Caki2 (cell line): ENCODE results near the gene SLC2A11. TPM values are rescaled to one million over a fixed set of nuclear protein-coding genes. Genes with fewer than 3 reads are reported as not detected.

ENCODE experiments used
- DNase-seq: peaks from one replicate; pipeline ENCODE4 v3.0.0-alpha.2; 2015; ENCODE audit warnings: low read depth
- in situ Hi-C: cut with HindIII; loops from 2 replicates; pipeline ENCODE4 v1.10.0; 2016; ENCODE audit warnings: low sequenced_read_pairs, low pct_unique_long_range_greater_than_20kb, mixed read lengths
- total RNA-seq: library from RNA; depleted of rRNA; stranded (reverse); fragments of >200 nt; shearing (Covaris generic); gene quantifications from 2 replicates; pipeline ENCODE4 v1.2.3, GENCODE V29; 2014; ENCODE audit warnings: low replicate concordance

The SLC2A11 gene
- total RNA-seq, 1 experiment from 2014 or later, result 20.2 TPM

DNA sequence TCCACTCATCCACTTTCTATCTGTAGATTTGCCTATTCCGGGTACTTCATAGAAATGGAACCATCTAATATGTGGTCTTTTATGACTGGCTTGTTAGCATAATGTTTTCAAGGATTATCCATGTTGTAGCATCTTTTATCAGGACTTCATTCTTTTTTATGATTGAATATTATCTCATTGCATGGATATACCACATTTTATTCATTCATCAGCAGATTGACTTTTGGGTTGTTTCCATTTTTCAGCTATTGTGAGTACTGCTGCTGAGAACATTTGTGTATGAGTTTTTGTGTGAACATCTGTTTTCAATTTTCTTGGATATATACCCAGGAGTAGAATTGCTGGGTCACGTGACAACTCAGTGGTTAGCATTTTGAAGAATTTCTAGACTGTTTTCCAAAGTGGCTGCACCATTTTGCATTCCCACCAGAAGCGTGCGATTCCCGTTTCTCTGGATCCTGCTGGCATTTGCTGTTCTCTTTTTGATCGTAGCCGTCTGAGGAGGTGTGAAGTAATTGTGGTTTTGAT lies 27.8 kb upstream of the SLC2A11 start:
- DNase-seq, result no peak
- in situ Hi-C loops, result no loop called here

DNA sequence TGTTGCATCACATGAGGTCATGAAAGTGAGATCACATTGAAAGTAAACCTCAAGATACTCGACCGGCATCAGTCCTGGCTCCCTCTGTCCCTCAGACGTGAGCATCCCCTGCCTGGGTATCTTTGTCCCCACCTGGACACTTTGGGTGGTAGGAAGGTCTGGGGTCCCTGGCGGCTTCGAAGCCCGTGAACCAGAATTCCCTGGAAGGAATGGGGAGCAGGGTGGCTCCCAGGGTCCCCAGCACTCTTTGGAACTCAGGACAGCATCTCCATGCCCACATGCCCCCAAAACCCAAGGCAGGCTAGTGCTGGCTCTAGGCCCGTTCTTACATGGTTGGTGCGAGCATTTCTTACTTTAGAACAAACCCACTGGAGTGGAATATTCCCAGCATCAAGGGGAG lies 26.4 kb upstream of the SLC2A11 start:
- DNase-seq, result no peak
- in situ Hi-C loops, result no loop called here

DNA sequence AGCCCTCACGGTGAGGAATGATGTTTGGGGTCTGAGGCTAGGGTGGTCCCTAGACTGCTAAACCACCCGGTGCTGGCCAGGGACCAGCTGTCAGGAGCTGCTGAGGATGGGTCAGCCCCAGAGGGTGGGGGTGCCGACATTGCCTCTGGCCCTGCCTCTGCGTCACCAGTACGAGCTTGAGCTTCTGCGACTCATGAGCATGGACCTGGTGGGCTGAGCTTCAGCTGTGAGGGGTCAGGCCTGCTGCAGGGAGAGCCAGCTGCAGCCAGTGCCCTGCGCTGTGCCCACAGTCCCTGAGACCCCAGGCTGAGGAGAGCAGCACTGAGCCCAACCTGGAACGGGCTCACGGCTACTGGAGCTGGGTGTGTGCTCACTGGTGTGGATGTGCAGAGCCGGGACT lies 25.9 kb upstream of the SLC2A11 start:
- no peak for DNase-seq
- in situ Hi-C loops, result no loop called here

DNA sequence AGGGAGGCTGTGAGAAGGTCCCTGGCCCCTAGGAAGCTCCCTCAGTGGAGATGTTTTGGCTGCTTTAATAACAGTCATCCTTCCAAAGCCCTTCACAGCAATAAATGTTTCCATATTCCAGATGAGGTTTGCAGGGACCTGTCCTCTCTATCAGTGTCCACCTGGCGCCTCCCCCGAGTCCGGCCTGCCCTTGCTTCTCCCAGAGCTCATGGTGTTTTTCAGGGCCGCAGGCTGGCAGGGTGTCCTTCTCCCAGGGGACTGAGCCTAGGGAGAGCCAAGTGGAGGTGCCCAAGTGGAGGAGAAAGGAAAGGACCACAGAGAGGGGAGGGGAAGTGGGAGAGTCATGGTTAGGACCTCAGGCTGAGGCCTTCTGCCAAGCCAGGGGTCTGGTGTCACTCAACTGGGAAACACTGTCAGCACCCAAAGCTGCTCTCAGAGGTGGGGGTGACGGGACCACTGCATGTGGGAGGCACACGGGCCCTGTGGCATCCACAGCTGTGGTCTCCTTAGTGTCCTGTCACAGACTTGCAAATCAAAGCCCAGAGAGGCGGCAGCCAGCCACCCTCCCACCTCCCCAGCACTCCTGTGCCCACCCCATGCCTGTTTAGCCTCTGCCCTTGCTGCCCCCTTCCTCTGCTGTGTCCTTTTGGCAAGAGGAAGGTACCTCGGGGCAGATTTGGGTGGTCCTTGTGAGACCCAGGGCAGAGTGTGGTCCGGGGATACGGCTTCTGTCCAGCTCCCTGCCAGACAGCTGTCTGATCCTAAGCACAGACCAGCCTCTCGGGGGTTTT lies 25.3 kb upstream of the SLC2A11 start:
- DNase-seq, result no peak
- in situ Hi-C loops, result no loop called here

DNA sequence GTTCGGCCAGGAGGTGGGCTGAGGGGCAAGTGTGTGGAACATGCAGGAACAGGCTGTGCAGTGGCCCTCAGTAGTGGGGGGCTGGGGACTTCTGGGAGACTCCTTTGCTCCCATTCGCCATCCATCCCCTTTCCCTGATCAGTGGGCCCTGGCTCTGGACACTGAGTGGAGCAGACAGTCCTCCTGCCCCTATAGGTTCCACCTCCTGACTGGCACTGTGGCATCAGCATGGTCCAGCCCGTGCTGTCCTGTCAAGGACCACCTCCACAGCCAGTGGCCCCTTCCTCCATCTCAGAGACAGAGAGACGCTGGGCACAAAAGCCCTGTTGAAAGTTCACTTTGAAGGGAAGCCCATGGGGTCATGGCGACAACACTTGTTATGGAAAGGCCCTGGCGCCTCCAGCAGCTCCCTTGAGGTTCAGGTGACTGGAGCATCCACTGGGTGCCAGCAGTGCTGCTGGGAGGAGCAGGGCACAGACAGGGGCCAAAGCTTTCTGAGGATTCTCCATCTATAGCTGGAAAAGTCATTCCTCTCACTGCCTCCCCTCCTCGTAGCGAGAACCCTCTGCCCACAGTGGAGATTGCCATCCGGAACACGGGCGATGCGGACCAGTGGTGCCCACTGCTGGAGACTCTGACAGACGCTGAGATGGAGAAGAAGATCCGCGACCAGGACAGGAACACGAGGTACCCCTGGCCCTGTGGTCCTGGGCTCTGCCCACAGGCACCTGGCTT lies 24.5 kb upstream of the SLC2A11 start:
- in situ Hi-C loops, result no loop called here
- DNase-seq, result no peak

DNA sequence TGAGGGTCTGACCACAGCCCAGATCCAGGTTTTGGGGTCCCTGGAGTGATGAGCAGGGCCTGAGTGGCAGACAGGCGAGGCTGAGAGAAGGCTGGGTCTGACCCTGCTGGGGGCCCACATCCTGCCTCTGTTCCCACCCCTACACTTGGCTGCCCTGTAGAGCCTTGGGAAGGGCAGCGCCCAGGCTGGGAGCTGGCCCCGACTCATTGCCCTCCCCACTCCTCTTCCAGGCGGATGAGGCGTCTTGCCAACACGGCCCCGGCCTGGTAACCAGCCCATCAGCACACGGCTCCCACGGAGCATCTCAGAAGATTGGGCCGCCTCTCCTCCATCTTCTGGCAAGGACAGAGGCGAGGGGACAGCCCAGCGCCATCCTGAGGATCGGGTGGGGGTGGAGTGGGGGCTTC lies 23.8 kb upstream of the SLC2A11 start:
- DNase-seq, result no peak
- in situ Hi-C loops, result no loop called here

DNA sequence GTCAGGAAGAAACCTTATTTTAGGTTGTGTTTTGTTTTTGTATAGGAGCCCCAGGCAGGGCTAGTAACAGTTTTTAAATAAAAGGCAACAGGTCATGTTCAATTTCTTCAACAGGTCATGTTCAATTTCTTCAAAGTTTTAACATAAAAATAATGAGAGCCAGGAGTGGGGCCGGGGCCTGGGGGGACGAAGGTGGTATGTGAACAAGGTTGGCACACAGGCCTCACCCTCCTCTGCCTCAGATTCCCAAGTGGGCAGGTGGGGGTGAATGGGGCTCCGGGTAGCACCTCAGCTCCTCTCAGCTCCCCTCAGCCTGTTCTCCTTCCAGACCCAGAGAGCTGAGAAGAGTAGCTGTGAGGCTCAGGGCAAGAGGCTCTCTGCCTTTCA lies 23.3 kb upstream of the SLC2A11 start:
- in situ Hi-C loops, result no loop called here

DNA sequence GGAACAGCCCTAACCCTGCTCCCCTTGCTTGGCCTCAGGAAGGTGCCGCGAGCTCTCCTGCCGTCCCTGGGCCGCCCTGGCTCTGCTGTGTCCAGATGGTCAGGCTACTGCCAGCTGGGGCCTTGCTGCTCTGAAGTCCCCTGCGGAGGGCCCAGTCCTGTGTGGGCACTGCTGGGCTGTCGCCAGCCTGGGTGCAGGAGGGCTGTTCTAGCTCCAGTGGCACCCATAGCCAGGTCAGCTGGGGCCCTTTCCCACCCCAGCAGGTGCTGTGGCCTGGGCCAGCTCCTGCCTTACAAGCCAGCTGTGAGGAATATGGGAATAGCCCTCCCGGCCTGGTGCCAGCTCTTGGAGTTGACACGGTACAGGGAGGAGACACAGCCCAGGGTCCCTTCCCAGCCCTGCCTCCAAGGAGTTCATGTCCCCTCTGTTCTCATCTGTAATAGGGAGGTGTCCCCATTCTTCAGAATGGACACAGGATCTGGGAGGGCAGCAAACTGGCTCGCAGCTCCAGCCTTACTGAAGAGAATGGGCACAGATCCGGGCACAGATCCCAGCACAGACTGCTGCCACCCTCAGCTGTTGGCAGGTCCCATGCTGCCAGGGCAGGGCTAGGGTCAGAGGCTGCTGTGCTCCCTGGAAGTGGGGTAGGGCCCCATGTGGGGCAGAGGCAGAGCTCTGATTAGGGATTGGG lies 22.7 kb upstream of the SLC2A11 start:
- no peak for DNase-seq
- in situ Hi-C loops, result no loop called here

More for the DNA sequence above, 23.3 kb upstream of the SLC2A11 start:
- no peak for DNase-seq

DNA sequence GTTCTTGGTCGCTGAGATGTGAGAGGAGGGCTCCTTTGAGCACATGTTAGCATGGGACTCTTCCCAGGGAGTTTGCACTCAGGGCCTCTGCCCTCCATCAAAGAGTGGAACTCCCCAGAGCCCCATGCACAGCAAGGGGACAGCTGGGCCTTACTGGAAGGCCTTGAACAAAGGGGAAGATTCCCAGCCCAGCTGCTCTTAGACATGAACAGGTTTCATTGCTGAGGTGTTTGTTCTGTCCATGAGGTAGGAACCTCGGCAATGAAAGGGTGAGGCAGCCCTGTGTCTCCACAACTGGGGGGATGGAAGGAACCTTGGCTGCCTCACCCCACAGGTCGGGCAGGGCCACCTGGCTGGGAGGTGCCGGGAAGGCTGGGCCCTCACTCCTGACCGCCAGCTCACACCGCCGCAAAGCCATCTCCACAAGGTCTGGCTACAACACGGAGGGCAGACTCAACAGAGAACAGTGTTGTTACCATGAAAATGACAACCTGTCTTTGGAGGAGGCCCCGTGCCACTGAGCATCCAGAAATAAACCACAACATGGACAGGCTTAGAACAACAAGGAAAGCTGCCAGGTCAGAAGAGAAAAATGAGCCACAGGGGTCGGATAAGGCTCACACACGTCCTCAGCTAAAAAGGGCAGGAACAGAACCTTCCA lies 22.1 kb upstream of the SLC2A11 start:
- DNase-seq, result no peak
- in situ Hi-C loops, result no loop called here

DNA sequence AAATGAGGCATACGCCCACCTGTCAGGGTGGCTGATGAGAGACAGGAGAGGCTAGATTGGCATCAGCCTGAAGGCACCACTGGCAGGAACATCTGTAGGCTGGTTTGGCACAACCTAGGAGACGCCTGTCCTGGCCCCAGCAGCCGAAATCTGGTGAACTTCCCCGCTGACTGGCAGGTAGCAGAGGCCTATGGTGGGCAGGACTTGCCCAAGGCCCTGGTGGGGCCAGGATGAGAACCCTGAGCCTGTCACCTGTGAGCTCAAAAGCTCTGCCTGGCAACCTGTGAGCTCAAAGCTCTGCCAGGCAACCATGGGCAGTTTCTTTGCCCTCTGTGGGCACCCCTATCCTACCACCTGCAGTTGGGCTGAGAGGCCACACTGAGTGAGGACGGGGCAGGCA lies 21.4 kb upstream of the SLC2A11 start:
- in situ Hi-C loops, result no loop called here
- DNase-seq, result no peak

DNA sequence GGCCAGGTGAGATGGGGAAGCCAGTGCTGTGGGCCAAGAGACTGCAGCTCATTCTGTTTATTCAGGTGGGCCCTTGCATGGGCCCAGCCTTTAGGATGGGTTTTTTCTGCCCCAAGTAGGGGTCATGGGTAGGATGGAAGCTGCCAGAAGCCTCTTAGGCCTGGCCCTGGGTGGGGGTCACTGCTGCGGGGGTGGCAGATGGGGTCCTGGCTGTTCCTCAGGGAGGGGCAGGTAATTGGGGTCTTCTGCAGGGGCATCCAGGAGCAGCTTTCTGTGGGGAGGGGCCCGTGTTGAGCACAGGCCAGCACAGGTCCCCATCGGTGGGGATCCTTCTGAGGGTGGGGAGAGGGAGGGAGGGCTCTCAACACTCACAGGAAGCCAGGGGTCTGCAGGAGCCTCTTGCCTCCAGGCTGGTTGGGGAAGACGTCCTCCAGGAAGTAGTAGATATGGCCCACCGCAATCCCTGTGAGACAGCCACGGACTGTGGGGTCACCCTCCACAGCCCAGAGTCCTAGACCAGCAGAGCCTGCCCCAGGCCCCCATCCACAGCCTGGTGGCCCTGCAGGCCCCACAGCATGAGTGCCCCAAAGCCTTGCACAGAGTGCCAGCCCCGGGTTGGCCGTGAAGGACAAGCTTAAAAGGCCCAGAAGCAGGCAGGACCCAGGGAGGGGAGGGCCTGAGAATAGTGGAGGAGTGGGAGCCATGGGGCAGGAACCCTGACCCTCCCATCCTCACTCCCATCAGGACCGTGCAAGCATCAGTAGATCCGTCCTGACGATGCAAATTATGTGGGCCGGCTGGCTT lies 20.8 kb upstream of the SLC2A11 start:
- in situ Hi-C loops, result no loop called here

DNA sequence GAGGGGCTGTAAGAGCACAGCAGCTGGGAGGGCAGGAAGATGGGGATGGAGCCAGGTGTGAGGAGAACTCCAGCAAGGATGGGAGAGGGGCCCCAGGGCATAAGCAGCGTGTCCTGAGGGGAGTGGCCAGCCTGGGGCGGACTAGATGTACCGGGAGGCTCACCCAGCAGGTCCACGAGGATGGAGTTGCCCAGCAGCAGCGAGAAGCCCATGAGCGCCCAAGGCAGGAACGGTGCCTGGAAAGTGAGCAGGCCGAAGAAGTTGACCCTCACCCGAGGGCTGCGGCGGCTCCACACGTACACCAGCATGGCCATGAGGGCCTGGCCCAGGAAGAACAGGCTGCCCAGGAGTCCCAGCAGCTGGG lies 20.2 kb upstream of the SLC2A11 start:
- no peak for DNase-seq
- in situ Hi-C loops, result no loop called here

More for the DNA sequence above, 20.8 kb upstream of the SLC2A11 start:
- DNase-seq, result no peak

DNA sequence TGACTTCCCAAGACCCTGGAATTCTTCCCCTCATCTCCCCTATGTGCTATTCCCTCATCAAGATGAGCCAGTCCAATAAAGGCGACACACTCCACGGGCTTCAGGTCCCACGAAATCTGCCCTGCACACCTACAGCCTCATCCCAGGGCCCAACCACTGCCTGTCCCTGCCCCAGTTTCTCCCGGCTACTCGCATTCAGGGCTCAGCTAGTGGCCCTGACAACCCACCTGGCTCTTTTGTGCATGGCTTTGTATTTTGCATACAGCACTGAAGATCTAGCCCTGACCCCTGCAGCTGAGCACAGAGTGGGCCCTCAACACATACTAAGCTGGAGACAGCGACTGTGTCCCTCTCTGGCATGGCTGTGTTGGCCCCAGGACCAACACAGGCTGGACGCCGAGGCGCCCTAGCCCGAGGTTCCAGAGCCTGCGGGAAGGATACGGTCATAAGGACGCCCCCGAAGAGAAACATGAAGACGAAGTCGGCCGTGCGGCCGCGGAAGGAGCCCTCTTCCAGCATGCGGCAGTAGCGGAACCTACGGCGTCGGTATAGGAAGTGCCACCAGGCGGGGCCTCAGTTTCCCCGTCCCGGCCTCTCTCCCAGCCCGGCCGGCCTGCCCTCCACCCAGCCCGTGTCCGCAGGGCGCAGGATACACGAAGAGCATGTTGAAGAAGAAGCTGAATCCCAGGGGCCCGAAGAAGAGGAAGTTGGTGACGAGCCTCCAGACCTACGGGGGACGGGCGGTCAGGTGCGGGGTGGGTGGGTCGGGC lies 19.6 kb upstream of the SLC2A11 start:
- in situ Hi-C loops, result no loop called here

DNA sequence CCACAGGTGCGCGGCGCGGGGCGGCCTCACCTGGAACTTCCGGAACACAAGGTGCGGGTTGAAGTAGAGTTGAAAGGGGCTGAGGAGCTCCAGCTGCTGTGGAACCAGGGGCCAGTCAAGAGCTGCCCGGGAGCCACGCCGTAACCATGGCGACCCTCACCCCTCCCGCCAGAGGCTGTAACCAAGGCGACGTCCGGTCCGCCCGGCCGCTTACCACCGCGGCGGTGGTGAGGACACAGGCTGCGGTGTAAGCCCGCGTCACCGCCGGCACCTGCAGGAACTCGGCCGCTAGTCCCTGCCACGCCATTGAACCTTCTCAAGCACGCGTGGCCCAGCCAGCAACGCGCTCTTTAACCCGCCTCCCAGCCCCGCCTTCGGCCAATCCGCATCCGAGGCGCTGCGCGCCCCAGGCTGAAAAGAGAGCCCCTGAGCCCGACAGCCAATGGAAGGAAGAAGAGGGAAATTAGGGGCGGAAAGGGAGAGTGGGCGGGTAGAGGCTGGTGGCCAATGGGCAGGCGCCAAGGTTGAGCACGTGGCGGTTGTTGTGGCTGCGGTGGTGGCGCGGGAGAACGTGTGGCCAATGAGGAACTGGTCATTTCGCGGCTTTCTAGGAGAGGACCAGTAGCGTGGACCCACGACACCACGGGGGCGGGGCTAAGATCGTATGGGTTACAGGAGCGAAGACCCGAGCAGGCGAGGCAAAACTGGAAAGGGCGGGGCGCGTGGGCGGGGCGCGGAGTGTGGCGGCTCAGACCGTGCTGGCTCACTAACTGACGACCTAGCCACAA lies 18.8 kb upstream of the SLC2A11 start, which contains the start of gene DERL3:
Gene DERL3 (minus strand): TSS at position 326 of the 788 bp plus-strand sequence. CDS start 19 bp downstream, at position 307.
- peak; percentile 100 for DNase-seq
- in situ Hi-C loops, result no loop called here

More for the DNA sequence above, 19.6 kb upstream of the SLC2A11 start:
- no peak for DNase-seq

DNA sequence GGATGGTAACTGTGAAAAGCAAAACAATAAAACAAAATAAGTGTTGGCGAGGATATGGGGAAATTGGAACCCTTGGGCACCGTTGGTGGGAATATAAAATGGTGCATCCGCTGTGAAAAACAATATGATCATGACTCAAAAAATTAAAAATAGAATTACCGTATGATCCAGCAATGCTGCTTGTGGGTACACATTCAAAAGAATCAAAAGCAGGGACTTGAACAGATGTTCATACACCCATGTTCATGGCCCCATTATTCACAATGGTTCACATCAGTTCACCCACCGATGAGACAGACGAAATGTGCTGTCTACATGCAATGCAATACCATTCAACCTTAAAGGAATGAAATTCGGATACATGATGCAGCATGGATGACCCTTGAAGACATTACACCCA lies 17.6 kb upstream of the SLC2A11 start:
- DNase-seq, result no peak
- in situ Hi-C loops, result no loop called here

DNA sequence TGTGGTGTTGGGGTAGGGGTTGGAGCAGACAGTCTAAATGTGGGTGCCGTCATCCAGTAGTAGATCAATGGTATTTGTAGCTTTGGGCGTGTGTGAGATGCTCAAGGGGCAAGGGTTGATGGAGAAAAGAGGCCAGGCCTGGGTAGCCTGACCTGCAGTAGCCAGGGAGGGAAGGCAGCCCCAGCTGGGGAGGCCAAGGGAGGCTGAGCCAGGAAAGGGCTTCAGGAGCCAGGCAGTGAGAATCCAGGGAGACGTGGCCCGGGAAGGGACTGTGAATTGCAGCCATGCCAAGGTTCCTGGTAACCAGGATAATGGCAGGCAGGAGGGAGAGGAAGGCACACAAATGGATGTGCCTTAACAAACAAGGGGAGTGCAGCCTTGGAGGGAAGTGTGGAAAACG lies 16.4 kb upstream of the SLC2A11 start:
- no peak for DNase-seq
- in situ Hi-C loops, result no loop called here
